HFFc6 (cell line): ENCODE data around the gene GLG1. TPM values are rescaled to one million over a fixed set of nuclear protein-coding genes. Genes with fewer than 3 reads are reported as not detected.

Experiments
- DNase-seq: peaks from one replicate; pipeline ENCODE4 v3.0.0-alpha.2; 2018
- H3K27ac Mint-ChIP-seq: 2 replicates; pipeline ENCODE4 v1.8.0; 2020; ENCODE audit warnings: mild to moderate bottlenecking, mixed read lengths
- H3K27me3 Mint-ChIP-seq: 2 replicates; pipeline ENCODE4 v1.8.0; 2021; ENCODE audit warnings: mild to moderate bottlenecking, moderate library complexity, mixed read lengths; ENCODE audit not compliant: insufficient read depth
- H3K36me3 Mint-ChIP-seq: 2 replicates; pipeline ENCODE4 v1.8.0; 2021; ENCODE audit warnings: low read depth, mixed read lengths
- H3K4me1 Mint-ChIP-seq: 2 replicates; pipeline ENCODE4 v1.8.0; 2020; ENCODE audit warnings: low read depth, mixed read lengths
- H3K4me3 Mint-ChIP-seq: 2 replicates; pipeline ENCODE4 v1.8.0; 2020; ENCODE audit warnings: mild to moderate bottlenecking, moderate library complexity, mixed read lengths
- H3K9me3 Mint-ChIP-seq: 2 replicates; pipeline ENCODE4 v1.8.0; 2020; ENCODE audit warnings: mild to moderate bottlenecking, mixed read lengths
- CTCF ChIP-seq: fragments of 200-600 bp; sonication (generic); IDR thresholded peaks from 2 replicates; pipeline ENCODE4 v1.5.0; 2021; ENCODE audit warnings: antibody characterized with exemption, mild to moderate bottlenecking
- total RNA-seq, 6 experiments: library from RNA; stranded (reverse); fragmentation: NEBNext Ultra II Directional; extraction: Animal tissue kit (Norgen Biotek cat#: 25700); gene quantifications; 2 replicates in 1 of 6; 3 replicates in 5 of 6; pipeline ENCODE4 v1.2.3, GENCODE V29; 2021

The GLG1 gene
- total RNA-seq, 6 experiments from 2014 or later = 149 to 167 (median 161) TPM

GRCh38 chr16:74574146-74574545 lies 32.8 kb downstream of the GLG1 start:
- TF ChIP-seq CTCF = no peak

GRCh38 chr16:74573622-74574021 lies 33.3 kb downstream of the GLG1 start:
- Mint-ChIP-seq H3K27ac (no peak overlapping the region), H3K4me1 (peaks cover 29% of the 10 kb centered on the region), H3K9me3 (no peaks in the 10 kb centered on the region), H3K36me3 (no peaks in the 10 kb centered on the region), H3K4me3 (no peak overlapping the region), H3K27me3 (no peaks in the 10 kb centered on the region)
- TF ChIP-seq CTCF = no peak
- no peak for DNase-seq

More at GRCh38 chr16:74574146-74574545, 32.8 kb downstream of the GLG1 start:
- Mint-ChIP-seq H3K36me3 (no peaks in the 10 kb centered on the region), H3K9me3 (no peaks in the 10 kb centered on the region), H3K27me3 (no peaks in the 10 kb centered on the region), H3K4me1 (peaks cover 28% of the 10 kb centered on the region), H3K27ac (no peak overlapping the region), H3K4me3 (no peak overlapping the region)
- no peak for DNase-seq

DNA sequence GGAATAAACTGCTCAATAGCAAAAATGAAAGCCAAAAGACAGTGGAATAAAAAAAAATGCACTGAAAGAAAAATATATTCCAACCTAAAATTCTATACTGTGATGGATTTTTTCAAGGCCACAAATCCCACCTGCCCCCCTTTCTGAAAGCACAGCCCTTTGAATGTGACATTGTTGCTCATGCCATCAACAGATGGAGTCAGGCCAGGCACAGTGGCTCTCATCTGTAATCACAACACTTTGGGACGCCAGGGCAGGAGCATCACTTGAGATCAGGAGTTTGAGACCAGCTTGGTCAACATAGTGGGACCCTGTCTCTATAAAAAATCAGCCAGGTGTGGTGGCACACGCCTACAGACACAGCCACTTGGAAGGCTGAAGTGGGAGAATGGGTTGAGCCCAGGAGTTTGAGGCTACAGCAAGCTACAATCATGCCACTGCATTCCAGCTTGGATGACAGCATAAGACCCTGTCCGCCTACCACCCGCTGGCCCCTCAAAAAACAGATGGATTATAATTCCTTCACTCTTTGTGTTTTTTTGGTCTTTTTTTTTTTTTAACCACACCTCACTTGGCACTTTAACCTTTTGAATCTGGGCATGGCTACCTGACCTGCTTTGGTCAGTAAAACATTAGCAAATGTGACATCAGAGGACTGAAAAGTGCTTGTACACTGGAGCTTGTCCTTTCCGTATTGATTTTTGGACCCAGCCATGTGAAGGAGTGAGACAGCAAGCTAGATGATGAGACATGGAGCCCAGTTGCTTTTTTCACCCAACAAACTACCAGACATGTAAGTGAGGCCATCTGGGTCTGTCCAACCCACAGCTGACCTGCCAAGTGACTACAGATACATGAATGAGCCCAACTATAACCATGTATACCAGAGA lies 36.3 kb downstream of the GLG1 start:
- Mint-ChIP-seq H3K27me3 (no peaks in the 10 kb centered on the region), H3K27ac (no peak overlapping the region), H3K4me1 (peaks cover 25% of the 10 kb centered on the region), H3K4me3 (no peak overlapping the region), H3K36me3 (no peaks in the 10 kb centered on the region), H3K9me3 (no peaks in the 10 kb centered on the region)
- no peak for DNase-seq
- TF ChIP-seq CTCF = no peak

GRCh38 chr16:74568961-74569631 lies 37.8 kb downstream of the GLG1 start:
- Mint-ChIP-seq H3K27me3 (no peaks in the 10 kb centered on the region), H3K4me3 (no peak overlapping the region), H3K36me3 (0 out of 2 replicates have a peak, but pooled peaks cover 4% of the 10 kb centered on the region), H3K27ac (peak overlapping the region; percentile 14; the same call in 1 of the 2 replicates), H3K4me1 (peaks cover 37% of the 10 kb centered on the region), H3K9me3 (no peaks in the 10 kb centered on the region)
- peak; percentile 46 for DNase-seq
- TF ChIP-seq CTCF = no peak

DNA sequence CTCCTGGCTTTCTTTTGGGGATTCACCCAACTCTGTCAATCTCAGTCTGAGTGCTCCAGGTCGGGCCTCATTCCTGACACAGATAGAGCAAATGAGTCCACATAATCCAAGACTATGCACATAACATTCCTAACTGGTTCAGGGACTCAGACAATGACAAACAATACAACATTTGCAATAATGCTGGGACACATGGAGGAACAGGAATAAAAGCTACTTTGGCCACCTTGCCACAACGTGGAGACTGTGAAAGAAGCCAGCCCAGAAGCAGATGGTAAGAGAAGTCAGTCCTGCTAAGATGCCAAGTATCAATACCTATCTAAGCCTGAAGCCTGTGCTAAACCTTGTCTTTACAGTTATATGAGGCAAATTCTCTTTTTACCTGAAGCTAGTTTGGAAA lies 39.0 kb downstream of the GLG1 start:
- Mint-ChIP-seq H3K9me3 (no peaks in the 10 kb centered on the region), H3K4me3 (no peak overlapping the region), H3K27ac (no peak overlapping the region), H3K4me1 (peaks cover 49% of the 10 kb centered on the region), H3K36me3 (0 out of 2 replicates have a peak, but pooled peaks cover 4% of the 10 kb centered on the region), H3K27me3 (no peaks in the 10 kb centered on the region)
- no peak for TF ChIP-seq CTCF
- no peak for DNase-seq
